NCI-H1105 (cell line): ENCODE measurements around the gene SUCO.
"Not testable (repeated sequence)": the region's sequence is repeated elsewhere in the genome, so short reads cannot be mapped to it uniquely, and the experiment has no call there.

Source experiments
- DNase-seq: peaks from one replicate; lab custom pipeline; 2025; lab: John Stamatoyannopoulos, UW

The SUCO gene

GRCh38 chr1:172561252-172561651 lies 28.3 kb downstream of the SUCO start:
- DNase-seq, result no peak

GRCh38 chr1:172566196-172566997 lies 33.4 kb downstream of the SUCO start:
- DNase-seq, result no peak

GRCh38 chr1:172567720-172568119 lies 34.8 kb downstream of the SUCO start:
- DNase-seq, result no peak

- DNase-seq, result no peak
These were observed 41.1 kb downstream of the SUCO start for GRCh38 chr1:172574080-172574479.

GRCh38 chr1:172578586-172578985 lies 45.6 kb downstream of the SUCO start:
- DNase-seq, result no peak

- no peak for DNase-seq
These were observed 48.3 kb downstream of the SUCO start for GRCh38 chr1:172581273-172581672.

- no peak for DNase-seq
These were observed 48.8 kb downstream of the SUCO start for GRCh38 chr1:172581779-172582178.

GRCh38 chr1:172582889-172583288 lies 49.9 kb downstream of the SUCO start:
- no peak for DNase-seq

- no peak for DNase-seq
These were observed 52.4 kb downstream of the SUCO start for GRCh38 chr1:172585348-172585747.

GRCh38 chr1:172585861-172586260 lies 52.9 kb downstream of the SUCO start:
- DNase-seq, result no peak

- DNase-seq, result no peak
These were observed 55.6 kb downstream of the SUCO start for GRCh38 chr1:172588296-172589291.

GRCh38 chr1:172589553-172589952 lies 56.6 kb downstream of the SUCO start:
- no peak for DNase-seq

- DNase-seq, result not testable (repeated sequence)
These were observed 58.5 kb downstream of the SUCO start for GRCh38 chr1:172591429-172591828.

- DNase-seq, result not testable (repeated sequence)
These were observed 62.1 kb downstream of the SUCO start for GRCh38 chr1:172595066-172595465.

- not testable (repeated sequence) for DNase-seq
These were observed 63.8 kb downstream of the SUCO start for GRCh38 chr1:172596782-172597181.

- no peak for DNase-seq
These were observed 67.0 kb downstream of the SUCO start for GRCh38 chr1:172599912-172600311.

- no peak for DNase-seq
These were observed 67.7 kb downstream of the SUCO start for GRCh38 chr1:172600615-172601014.

GRCh38 chr1:172601046-172601630 lies 68.2 kb downstream of the SUCO start:
- no peak for DNase-seq

GRCh38 chr1:172602706-172603105 lies 69.8 kb downstream of the SUCO start:
- no peak for DNase-seq

- DNase-seq, result no peak
These were observed 70.9 kb downstream of the SUCO start for GRCh38 chr1:172603816-172604215.

GRCh38 chr1:172605641-172606040 lies 72.7 kb downstream of the SUCO start:
- DNase-seq, result no peak

- DNase-seq, result no peak
These were observed 74.2 kb downstream of the SUCO start for GRCh38 chr1:172607145-172607544.
